ENCODE measurements around the gene OR7A10.
"Not testable (repeated sequence)": the region's sequence is repeated elsewhere in the genome, so short reads cannot be mapped to it uniquely, and the experiment has no call there.

The OR7A10 gene

DNA sequence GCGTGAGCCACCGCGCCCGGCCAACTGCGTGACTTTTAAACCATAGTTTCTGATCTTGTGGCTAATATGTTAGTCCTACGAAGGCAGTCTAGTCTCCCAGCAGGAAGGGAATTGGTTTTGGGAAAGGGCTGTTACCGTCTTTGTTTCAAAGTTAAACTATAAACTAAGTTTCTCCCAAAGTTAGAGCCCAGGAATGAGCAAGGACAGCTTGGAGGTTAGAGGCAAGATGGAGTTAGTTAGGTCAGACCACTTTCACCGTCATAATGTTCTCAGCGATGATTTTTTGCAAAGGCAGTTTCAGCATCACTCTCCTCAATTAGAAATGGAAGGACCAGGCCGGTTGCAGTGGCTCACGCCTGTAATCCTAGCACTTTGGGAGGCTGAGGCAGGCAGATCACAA, 52.7 kb downstream of the OR7A10 start:
- no peak overlapping the region for H3K27ac ChIP-seq
- H3K4me3 ChIP-seq = no peak overlapping the region
- TF ChIP-seq, protein P1, sequence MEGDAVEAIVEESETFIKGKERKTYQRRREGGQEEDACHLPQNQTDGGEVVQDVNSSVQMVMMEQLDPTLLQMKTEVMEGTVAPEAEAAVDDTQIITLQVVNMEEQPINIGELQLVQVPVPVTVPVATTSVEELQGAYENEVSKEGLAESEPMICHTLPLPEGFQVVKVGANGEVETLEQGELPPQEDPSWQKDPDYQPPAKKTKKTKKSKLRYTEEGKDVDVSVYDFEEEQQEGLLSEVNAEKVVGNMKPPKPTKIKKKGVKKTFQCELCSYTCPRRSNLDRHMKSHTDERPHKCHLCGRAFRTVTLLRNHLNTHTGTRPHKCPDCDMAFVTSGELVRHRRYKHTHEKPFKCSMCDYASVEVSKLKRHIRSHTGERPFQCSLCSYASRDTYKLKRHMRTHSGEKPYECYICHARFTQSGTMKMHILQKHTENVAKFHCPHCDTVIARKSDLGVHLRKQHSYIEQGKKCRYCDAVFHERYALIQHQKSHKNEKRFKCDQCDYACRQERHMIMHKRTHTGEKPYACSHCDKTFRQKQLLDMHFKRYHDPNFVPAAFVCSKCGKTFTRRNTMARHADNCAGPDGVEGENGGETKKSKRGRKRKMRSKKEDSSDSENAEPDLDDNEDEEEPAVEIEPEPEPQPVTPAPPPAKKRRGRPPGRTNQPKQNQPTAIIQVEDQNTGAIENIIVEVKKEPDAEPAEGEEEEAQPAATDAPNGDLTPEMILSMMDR (IDR thresholded peaks at IDR 0.05) = no peak
- no peak for DNase-seq (ENCODE audit: low spot score)

DNA sequence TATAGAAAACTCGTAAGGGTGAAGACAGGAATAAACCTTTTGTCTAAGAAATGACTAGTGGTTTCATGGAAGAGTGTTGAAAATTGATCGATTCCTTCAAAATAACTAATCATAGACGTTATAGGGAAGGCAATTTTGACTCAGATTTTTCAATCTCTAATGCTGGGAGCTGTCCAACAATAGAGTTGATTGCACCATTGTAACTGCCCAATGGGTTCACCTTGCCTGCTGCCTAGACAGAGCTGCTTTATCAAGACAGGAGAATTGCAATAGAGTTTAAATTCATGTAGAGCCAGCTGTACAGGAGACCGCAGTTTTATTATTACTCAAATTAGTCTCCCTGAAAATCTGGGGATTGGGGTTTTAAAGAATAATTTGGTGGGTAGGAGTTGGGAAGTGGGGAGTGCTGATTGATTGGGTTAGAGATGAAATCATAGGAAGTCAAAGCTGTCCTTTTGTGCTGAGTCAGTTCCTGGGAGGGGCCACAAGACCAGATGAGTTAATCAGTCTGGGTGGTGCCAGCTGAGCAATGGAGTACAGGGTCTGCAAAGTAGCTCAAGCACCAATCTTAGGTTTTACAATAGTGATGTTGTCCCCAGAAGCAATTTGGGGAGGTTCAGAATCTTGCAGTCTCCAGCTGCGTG, 53.5 kb downstream of the OR7A10 start:
- no peak for DNase-seq (ENCODE audit: low spot score)
- Histone ChIP-seq H3K4me3 (no peak overlapping the region), H3K27ac (no peak overlapping the region)
- TF ChIP-seq, protein P1 (IDR thresholded peaks at IDR 0.05) = no peak

DNA sequence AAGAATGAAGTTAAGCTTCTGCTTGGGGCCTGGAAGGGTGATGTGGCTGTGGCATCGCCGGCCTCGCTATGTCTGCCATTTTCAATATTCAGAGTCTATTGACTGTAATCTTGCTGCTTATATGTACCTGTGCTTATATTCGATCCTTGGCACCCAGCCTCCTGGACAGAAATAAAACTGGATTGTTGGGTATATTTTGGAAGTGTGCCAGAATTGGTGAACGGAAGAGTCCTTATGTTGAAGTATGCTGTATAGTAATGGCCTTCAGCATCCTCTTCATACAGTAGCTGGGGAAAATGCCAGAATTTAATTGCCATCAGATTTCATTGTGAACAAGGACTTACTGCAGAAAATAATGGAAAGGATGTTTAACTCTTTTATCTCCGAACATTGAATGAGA, 56.5 kb downstream of the OR7A10 start:
- H3K4me3 ChIP-seq; H3K27ac ChIP-seq; DNase-seq (ENCODE audit: low spot score): not testable (repeated sequence)
